ENCODE measurements around the gene ALPL.

- TF ChIP-seq JUND (IDR thresholded peaks at IDR 0.05; ENCODE audit: borderline replicate concordance, low read depth, low read length) (no peak), JUND (tag; IDR thresholded peaks at IDR 0.05; ENCODE audit: borderline replicate concordance, low read depth, low read length) (no peak), ATF6 (CRISPR knock-in tag; IDR thresholded peaks at IDR 0.05) (no peak), POLR2AphosphoS5 (IDR thresholded peaks at IDR 0.05; ENCODE audit: control insufficient read depth, insufficient read depth, low read depth, low read length) (no peak), ZBTB7A (IDR thresholded peaks at IDR 0.05; ENCODE audit: borderline replicate concordance, control insufficient read depth, low read depth, low read length) (no peak), ZNF324 (CRISPR knock-in tag; IDR thresholded peaks at IDR 0.05) (no peak), BCOR (IDR thresholded peaks at IDR 0.05) (no peak), CTCF (IDR thresholded peaks at IDR 0.05 in 2 of 3, conservative IDR thresholded peaks at IDR 0.05 in 1 of 3; ENCODE audit: insufficient read depth in 2 of 3, low read depth in 1 of 3, low read length in 3 of 3) (no peak), PHF8 (IDR thresholded peaks at IDR 0.05; ENCODE audit: borderline replicate concordance, low read length) (no peak), ZBTB33 (CRISPR knock-in tag; IDR thresholded peaks at IDR 0.05) (no peak), IRF1 (CRISPR knock-in tag; IDR thresholded peaks at IDR 0.05; ENCODE audit: borderline replicate concordance) (no peak), TRIM28 (IDR thresholded peaks at IDR 0.05) (no peak), ZNF175 (CRISPR knock-in tag; IDR thresholded peaks at IDR 0.05; ENCODE audit: low read depth) (no peak), ARHGAP35 (IDR thresholded peaks at IDR 0.05; ENCODE audit: partially characterized antibody) (no peak), ESRRA (IDR thresholded peaks at IDR 0.05; ENCODE audit: borderline replicate concordance, low read depth) (no peak)
Measured at GRCh38 chr1:21610989-21611785, 102.0 kb downstream of the ALPL start.
